Keratinocyte (primary cell): Measurements from ENCODE around the gene KBTBD3.

ENCODE experiments used
- EZH2 ChIP-seq: IDR thresholded peaks from one replicate; pipeline ENCODE4 v1.6.1; 2012; ENCODE audit warnings: inconsistent platforms, mild to moderate bottlenecking, low read length, moderate library complexity
- TF ChIP-seq, protein P1 (sequence below), 3 experiments: IDR thresholded peaks in 1 of 3; conservative IDR thresholded peaks in 1 of 3; optimal IDR thresholded peaks in 1 of 3; 2 replicates in 2 of 3; 3 replicates in 1 of 3; pipeline versions ENCODE3 to v1.5.1; 2011; ENCODE audit warnings: low read length in 3 of 3, mild to moderate bottlenecking in 3 of 3, moderate library complexity in 2 of 3, control low read depth in 1 of 3, inconsistent platforms in 1 of 3; ENCODE audit not compliant: insufficient read depth in 2 of 3; ENCODE audit errors: extremely low read depth in 1 of 3

DNA sequence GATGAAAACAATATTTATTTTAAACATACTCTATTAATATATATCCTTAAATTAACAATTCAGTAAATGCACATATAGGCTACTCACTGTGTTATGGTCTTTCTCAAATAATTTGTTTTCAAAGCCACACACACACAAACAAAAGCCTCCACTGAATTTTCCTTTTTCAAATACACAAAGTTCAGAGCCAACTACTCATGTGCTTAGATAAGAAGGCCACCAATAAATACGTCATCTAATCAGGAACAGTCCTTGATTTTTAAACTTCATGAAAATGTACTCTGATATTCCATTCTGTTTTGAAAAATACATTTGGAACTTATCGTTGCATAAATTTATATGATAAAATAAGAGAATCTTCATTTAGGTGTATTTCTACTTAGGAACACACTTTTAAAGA, 26.0 kb downstream of the KBTBD3 start:
- TF ChIP-seq, protein P1, sequence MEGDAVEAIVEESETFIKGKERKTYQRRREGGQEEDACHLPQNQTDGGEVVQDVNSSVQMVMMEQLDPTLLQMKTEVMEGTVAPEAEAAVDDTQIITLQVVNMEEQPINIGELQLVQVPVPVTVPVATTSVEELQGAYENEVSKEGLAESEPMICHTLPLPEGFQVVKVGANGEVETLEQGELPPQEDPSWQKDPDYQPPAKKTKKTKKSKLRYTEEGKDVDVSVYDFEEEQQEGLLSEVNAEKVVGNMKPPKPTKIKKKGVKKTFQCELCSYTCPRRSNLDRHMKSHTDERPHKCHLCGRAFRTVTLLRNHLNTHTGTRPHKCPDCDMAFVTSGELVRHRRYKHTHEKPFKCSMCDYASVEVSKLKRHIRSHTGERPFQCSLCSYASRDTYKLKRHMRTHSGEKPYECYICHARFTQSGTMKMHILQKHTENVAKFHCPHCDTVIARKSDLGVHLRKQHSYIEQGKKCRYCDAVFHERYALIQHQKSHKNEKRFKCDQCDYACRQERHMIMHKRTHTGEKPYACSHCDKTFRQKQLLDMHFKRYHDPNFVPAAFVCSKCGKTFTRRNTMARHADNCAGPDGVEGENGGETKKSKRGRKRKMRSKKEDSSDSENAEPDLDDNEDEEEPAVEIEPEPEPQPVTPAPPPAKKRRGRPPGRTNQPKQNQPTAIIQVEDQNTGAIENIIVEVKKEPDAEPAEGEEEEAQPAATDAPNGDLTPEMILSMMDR (optimal IDR thresholded peaks at IDR 0.05 in 1 of 3, IDR thresholded peaks at IDR 0.05 in 1 of 3, conservative IDR thresholded peaks at IDR 0.05 in 1 of 3; ENCODE audit: extremely low read depth in 1 of 3, insufficient read depth in 2 of 3, low read length in 3 of 3) = no peak
- TF ChIP-seq EZH2 = no peak
